ENCODE data around the gene ASAP2. TPM values are rescaled to one million over a fixed set of nuclear protein-coding genes. Genes with fewer than 3 reads are reported as not detected.

ASAP2 gene
- total RNA-seq, 6 donors from 2014 or later = 20.4 to 26.0 (median 23.4) TPM

DNA sequence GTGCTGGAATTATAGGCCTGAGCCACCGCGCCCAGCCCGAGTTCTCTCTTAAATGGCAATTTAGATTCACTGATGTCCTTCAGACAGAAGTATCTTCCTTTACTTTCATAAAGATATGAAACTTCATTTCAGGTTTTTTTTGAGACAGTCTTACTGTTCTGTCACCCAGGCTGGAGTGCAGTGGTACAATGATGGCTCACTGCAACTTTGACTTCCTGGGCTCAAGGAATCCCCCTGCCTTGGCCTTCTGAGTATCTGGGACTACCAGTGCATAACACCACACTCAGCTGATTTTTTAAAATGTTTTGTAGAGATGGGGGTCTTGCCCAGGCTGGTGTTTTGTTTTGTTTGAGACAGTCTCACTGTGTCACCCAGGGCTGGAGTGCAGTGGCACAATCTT is 203.5 kb downstream of the ASAP2 start:
- ATAC-seq (ENCODE audit: low FRiP score in 2 of 2) = no peak
- no peak for TF ChIP-seq EP300 (IDR thresholded peaks at IDR 0.05)
- no peak for TF ChIP-seq POLR2A (IDR thresholded peaks at IDR 0.05)
- 95 to 98% methylated on average over 3 of the region's 3 CpGs for WGBS, 2 donors
- H3K4me3 ChIP-seq = no peak overlapping the region
- no peak overlapping the region for H3K27ac ChIP-seq
- H3K4me1 ChIP-seq = no peaks in the 10 kb centered on the region
- peaks cover 9 to 60% (median 22%) of the 10 kb centered on the region in 4 donors for H3K36me3 ChIP-seq
- no peak for DNase-seq
- no peaks in the 10 kb centered on the region for H3K9me3 ChIP-seq
- no peaks in the 10 kb centered on the region for H3K27me3 ChIP-seq

DNA sequence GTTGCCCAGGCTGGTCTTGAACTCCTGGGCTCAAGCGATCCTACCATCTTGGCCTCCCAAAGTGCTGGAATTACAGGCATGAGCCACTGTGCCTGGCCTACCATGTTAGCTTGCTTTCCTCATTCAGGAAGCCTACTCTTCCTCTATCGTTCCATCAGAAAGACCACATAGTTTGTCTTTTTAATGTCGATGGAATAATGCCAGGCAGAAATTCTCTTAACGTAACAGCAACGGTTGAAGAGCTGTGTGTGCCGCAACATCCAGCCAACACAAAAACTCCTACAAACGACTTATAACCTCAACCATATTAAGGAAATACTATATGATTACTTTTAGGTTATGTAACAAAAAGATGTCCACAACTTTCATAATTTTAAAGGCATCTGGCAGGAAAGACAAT is 206.2 kb downstream of the ASAP2 start:
- Histone ChIP-seq H3K4me3 (no peak overlapping the region), H3K27me3 (no peaks in the 10 kb centered on the region), H3K27ac (no peak overlapping the region), H3K36me3 (peaks cover 9 to 58% (median 17%) of the 10 kb centered on the region in 4 donors), H3K9me3 (no peaks in the 10 kb centered on the region), H3K4me1 (no peaks in the 10 kb centered on the region)
- ATAC-seq (ENCODE audit: low FRiP score in 2 of 2) = no peak
- TF ChIP-seq POLR2AphosphoS5 (IDR thresholded peaks at IDR 0.05) (no peak), EP300 (IDR thresholded peaks at IDR 0.05) (no peak), POLR2A (IDR thresholded peaks at IDR 0.05) (no peak)
- TF ChIP-seq, protein P1, sequence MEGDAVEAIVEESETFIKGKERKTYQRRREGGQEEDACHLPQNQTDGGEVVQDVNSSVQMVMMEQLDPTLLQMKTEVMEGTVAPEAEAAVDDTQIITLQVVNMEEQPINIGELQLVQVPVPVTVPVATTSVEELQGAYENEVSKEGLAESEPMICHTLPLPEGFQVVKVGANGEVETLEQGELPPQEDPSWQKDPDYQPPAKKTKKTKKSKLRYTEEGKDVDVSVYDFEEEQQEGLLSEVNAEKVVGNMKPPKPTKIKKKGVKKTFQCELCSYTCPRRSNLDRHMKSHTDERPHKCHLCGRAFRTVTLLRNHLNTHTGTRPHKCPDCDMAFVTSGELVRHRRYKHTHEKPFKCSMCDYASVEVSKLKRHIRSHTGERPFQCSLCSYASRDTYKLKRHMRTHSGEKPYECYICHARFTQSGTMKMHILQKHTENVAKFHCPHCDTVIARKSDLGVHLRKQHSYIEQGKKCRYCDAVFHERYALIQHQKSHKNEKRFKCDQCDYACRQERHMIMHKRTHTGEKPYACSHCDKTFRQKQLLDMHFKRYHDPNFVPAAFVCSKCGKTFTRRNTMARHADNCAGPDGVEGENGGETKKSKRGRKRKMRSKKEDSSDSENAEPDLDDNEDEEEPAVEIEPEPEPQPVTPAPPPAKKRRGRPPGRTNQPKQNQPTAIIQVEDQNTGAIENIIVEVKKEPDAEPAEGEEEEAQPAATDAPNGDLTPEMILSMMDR (IDR thresholded peaks at IDR 0.05) = no peak
- DNase-seq = no peak
- 67 to 76% methylated on average over 7 of the region's 7 CpGs for WGBS, 2 donors

DNA sequence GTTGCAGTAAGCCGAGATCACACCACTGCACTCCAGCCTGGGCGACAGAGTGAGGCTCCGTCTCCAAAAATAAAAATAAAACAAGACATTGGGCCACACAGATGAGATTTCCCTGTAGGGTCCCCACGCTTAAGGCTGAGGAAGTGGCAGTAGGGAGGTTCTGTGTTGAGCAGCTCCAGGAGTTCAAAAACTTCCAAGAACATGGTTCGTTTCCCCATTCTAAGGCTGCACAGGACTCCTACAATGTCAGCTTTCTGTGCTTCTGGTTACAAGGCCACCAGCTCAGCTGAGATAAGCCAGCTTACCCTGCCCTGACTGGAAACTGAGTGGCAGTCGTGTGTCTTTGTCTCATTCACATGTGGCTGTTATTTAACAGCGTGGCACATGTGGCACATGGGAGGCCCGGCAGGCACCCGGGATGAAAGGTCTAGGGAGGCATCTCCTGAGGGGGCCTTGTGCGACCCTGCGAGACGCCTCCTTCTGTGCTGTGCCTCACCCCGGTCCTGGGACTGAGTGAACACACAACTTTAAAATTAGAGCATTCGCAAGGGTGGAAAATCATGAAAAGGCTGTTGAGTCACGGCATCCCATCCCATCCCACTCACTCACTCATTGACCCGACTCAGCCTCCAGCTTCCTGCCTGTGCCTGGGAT is 209.0 kb downstream of the ASAP2 start:
- Histone ChIP-seq H3K4me3 (no peak overlapping the region), H3K36me3 (peaks cover 9 to 41% (median 14%) of the 10 kb centered on the region in 4 donors), H3K27ac (no peak overlapping the region), H3K4me1 (no peaks in the 10 kb centered on the region), H3K27me3 (no peaks in the 10 kb centered on the region), H3K9me3 (no peaks in the 10 kb centered on the region)
- ATAC-seq (ENCODE audit: low FRiP score in 2 of 2) (no peak), DNase-seq (no peak)
- no peak for TF ChIP-seq POLR2AphosphoS5 (IDR thresholded peaks at IDR 0.05)
- TF ChIP-seq EP300 (IDR thresholded peaks at IDR 0.05) = no peak
- TF ChIP-seq POLR2A (IDR thresholded peaks at IDR 0.05) = no peak
- TF ChIP-seq, protein P1 (IDR thresholded peaks at IDR 0.05) = no peak
- 92 to 94% methylated on average over 12 to 16 of the region's 16 CpGs for WGBS, 2 donors

DNA sequence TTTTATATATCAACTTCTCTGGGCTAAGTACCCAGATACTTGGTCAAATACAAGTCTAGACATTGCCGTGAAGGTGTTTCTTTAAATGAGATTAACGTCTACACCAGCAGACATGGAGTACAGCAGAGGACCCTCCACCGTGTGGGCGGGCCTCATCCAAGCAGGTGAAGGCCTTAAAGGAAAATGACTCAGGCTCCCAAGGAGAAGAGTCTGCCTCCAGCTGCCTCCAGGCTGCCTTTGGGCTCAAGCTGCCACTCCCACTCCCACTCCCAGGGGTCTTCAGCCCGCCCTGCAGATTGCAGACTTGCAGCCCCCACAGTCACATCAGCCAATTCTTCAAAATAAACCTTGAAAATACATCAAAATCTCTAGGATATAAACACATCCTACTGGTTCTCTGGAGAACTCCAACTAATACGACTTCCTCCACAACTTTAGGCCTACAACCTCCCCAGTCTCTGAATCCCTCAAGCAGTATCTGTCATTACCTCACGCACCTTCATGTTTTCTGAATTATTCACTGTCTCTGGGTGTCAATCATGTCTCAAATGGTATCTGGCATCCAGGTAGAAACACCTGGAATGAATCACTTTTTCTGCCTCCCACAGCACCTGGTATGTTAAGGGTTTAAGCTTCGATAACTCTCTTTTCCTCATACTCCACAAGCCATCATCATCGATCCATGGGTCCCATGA is 209.8 kb downstream of the ASAP2 start:
- H3K36me3 ChIP-seq = peaks cover 6 to 34% (median 10%) of the 10 kb centered on the region in 4 donors
- TF ChIP-seq POLR2AphosphoS5 (IDR thresholded peaks at IDR 0.05) (no peak), POLR2A (IDR thresholded peaks at IDR 0.05) (no peak), EP300 (IDR thresholded peaks at IDR 0.05) (no peak)
- TF ChIP-seq, protein P1 (IDR thresholded peaks at IDR 0.05) = no peak
- no peaks in the 10 kb centered on the region for H3K9me3 ChIP-seq
- ATAC-seq (ENCODE audit: low FRiP score in 2 of 2) = no peak
- 92% methylated on average over 9 of the region's 9 CpGs for WGBS, 2 donors
- H3K27me3 ChIP-seq = no peaks in the 10 kb centered on the region
- no peak overlapping the region for H3K27ac ChIP-seq
- DNase-seq = no peak
- H3K4me3 ChIP-seq = no peak overlapping the region
- H3K4me1 ChIP-seq = peaks cover 0 to 3% (median under 1%) of the 10 kb centered on the region in 4 donors

DNA sequence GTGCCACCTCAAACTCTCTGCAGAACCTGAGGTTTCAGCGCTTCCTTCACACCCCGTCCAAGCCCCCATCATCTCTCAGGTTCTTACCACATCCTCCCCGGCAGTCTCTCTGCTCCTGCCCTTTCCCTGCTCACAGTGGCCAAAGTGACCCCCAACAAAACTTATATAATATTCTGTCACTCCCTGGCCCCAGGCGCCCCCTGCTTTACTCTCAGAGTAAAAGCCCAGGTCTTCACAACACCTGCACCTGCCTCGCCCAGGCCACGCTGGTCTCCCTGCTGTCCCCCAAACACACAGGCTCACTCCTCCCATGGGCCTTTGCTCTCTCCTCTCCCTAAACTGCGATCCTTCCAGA is 210.3 kb downstream of the ASAP2 start:
- 84 to 96% methylated on average over 7 of the region's 7 CpGs for WGBS, 2 donors

More for the DNA sequence above, 210.3 kb downstream of the ASAP2 start:
- peaks cover 3 to 8% (median 6%) of the 10 kb centered on the region in 4 donors for H3K4me1 ChIP-seq
- H3K9me3 ChIP-seq = no peaks in the 10 kb centered on the region
- H3K27ac ChIP-seq = no peak overlapping the region
- DNase-seq (no peak), ATAC-seq (ENCODE audit: low FRiP score in 2 of 2) (no peak)
- H3K36me3 ChIP-seq = peaks cover 4 to 28% (median 5%) of the 10 kb centered on the region in 4 donors
- no peaks in the 10 kb centered on the region for H3K27me3 ChIP-seq
- no peak for TF ChIP-seq POLR2AphosphoS5 (IDR thresholded peaks at IDR 0.05)
- TF ChIP-seq, protein P1 (IDR thresholded peaks at IDR 0.05) = no peak
- H3K4me3 ChIP-seq = no peak overlapping the region
